HL-60 (cell line): Measurements from ENCODE around the gene CRTC1.

Source experiments
- DNase-seq, 2 experiments: peaks; one replicate each; pipeline ENCODE4 v3.0.0-alpha.2; 2010 to 2020; ENCODE audit warnings: low read depth in 1 of 2, low spot score in 1 of 2
- H3K27ac ChIP-seq: fragments of 250-450 bp; sonication (Bioruptor Pico); replicated peaks from 2 replicates; pipeline ENCODE4 v1.5.1; 2020; ENCODE audit warnings: mild to moderate bottlenecking, moderate library complexity
- H3K27me3 ChIP-seq: fragments of 250-450 bp; sonication (Bioruptor Pico); 2 replicates; pipeline ENCODE4 v1.5.1; 2021; ENCODE audit warnings: mild to moderate bottlenecking, moderate library complexity; ENCODE audit not compliant: insufficient read depth, poor library complexity, severe bottlenecking
- H3K4me3 ChIP-seq: replicated peaks from 2 replicates; pipeline ENCODE4 v1.5.1; 2011; ENCODE audit warnings: mild to moderate bottlenecking, control low read depth, low read length; ENCODE audit not compliant: insufficient read depth
- CTCF ChIP-seq: IDR thresholded peaks from one replicate; pipeline ENCODE4 v1.5.1; 2011; ENCODE audit warnings: low read length, control low read depth, inconsistent platforms; ENCODE audit not compliant: insufficient read depth
- GABPA ChIP-seq: IDR thresholded peaks from 2 replicates; pipeline ENCODE4 v1.6.1; 2012; ENCODE audit warnings: low read depth
- POLR2AphosphoS5 ChIP-seq: IDR thresholded peaks from 2 replicates; pipeline ENCODE4 v1.6.1; 2012; ENCODE audit warnings: low read depth
- REST ChIP-seq: IDR thresholded peaks from 2 replicates; pipeline ENCODE4 v1.6.1; 2012; ENCODE audit warnings: low read depth; ENCODE audit not compliant: insufficient replicate concordance
- SPI1 ChIP-seq: IDR thresholded peaks from 2 replicates; pipeline ENCODE4 v1.6.1; 2012; ENCODE audit warnings: low read depth, mild to moderate bottlenecking, borderline replicate concordance

Gene CRTC1

GRCh38 chr19:18817574-18817973 is 134.1 kb downstream of the CRTC1 start:
- Histone ChIP-seq H3K4me3 (no peak overlapping the region), H3K27me3 (peaks cover 3% of the 10 kb centered on the region), H3K27ac (no peak overlapping the region)
- no peak for DNase-seq
- TF ChIP-seq SPI1 (no peak), POLR2AphosphoS5 (no peak), REST (no peak), GABPA (no peak), CTCF (no peak)

- TF ChIP-seq POLR2AphosphoS5 = no peak
- TF ChIP-seq REST = no peak
- TF ChIP-seq CTCF = no peak
- no peak for TF ChIP-seq SPI1
- TF ChIP-seq GABPA = no peak
- H3K27me3 ChIP-seq = no peaks in the 10 kb centered on the region
Measured at GRCh38 chr19:18828786-18829185, 145.3 kb downstream of the CRTC1 start.

GRCh38 chr19:18830488-18830887 is 147.0 kb downstream of the CRTC1 start:
- no peak for TF ChIP-seq CTCF
- TF ChIP-seq GABPA = no peak
- no peak overlapping the region for H3K27ac ChIP-seq
- H3K4me3 ChIP-seq = no peak overlapping the region
- no peak for DNase-seq
- no peaks in the 10 kb centered on the region for H3K27me3 ChIP-seq

More at GRCh38 chr19:18828786-18829185, 145.3 kb downstream of the CRTC1 start:
- Histone ChIP-seq H3K27ac (no peak overlapping the region), H3K4me3 (no peak overlapping the region)
- no peak for DNase-seq

GRCh38 chr19:18831524-18832305 is 148.2 kb downstream of the CRTC1 start, which contains the start of gene UPF1:
TSS of gene UPF1 (plus strand) at chr19:18831959. CDS start at chr19:18832210, 251 bp downstream.
- peak; percentile 87 to 95 for DNase-seq
- no peaks in the 10 kb centered on the region for H3K27me3 ChIP-seq
- peak within 1 kb of the TSS; percentile 74 for H3K27ac ChIP-seq
- peak; percentile 8; the same call in 1 of the 2 replicates for TF ChIP-seq SPI1
- peak; percentile 59 for TF ChIP-seq REST
- peak; percentile 78 for TF ChIP-seq POLR2AphosphoS5
- TF ChIP-seq GABPA = no peak
- TF ChIP-seq CTCF = no peak
- peak within 1 kb of the TSS; percentile 76 for H3K4me3 ChIP-seq
